Measurements from ENCODE around the gene CDK17.

DNA sequence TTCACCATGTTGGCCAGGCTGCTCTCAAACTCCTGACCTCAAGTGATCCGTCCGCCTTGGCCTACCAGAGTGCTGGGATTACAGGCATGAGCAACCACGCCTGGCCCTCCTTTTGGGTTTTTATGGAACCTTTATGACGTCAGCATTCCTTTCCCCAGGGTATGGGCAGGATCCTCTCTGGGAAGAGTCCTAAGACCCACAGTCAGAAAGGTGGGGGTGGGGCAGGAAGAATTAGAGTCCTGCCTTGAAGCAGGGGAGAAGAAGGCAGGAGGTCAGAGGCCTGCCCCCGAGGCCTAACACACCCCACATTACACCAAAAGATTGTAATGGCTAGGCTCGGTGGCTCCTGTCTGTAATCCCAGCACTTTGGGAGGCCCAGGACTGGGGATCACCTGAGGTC lies 30.8 kb upstream of the CDK17 start:
- TF ChIP-seq POLR2A (IDR thresholded peaks at IDR 0.05) = no peak
- TF ChIP-seq, protein P1, sequence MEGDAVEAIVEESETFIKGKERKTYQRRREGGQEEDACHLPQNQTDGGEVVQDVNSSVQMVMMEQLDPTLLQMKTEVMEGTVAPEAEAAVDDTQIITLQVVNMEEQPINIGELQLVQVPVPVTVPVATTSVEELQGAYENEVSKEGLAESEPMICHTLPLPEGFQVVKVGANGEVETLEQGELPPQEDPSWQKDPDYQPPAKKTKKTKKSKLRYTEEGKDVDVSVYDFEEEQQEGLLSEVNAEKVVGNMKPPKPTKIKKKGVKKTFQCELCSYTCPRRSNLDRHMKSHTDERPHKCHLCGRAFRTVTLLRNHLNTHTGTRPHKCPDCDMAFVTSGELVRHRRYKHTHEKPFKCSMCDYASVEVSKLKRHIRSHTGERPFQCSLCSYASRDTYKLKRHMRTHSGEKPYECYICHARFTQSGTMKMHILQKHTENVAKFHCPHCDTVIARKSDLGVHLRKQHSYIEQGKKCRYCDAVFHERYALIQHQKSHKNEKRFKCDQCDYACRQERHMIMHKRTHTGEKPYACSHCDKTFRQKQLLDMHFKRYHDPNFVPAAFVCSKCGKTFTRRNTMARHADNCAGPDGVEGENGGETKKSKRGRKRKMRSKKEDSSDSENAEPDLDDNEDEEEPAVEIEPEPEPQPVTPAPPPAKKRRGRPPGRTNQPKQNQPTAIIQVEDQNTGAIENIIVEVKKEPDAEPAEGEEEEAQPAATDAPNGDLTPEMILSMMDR (IDR thresholded peaks at IDR 0.05) = no peak

Measured in uterus (tissue), 2 donors.